Immature natural killer cell (primary cell): ENCODE measurements around the gene SLCO3A1. TPM values are rescaled to one million over a fixed set of nuclear protein-coding genes. Genes with fewer than 3 reads are reported as not detected.

Source experiments
- DNase-seq, 3 donors: peaks; one replicate each; pipeline ENCODE4 v3.0.0; 2022; ENCODE audit warnings: mixed read lengths in 1 of 3
- H3K27ac Mint-ChIP-seq, 6 donors: one replicate each; pipeline ENCODE4 v1.8.0; 2020; ENCODE audit warnings: mixed read lengths in 6 of 6, mild to moderate bottlenecking in 5 of 6, inconsistent platforms in 4 of 6, moderate library complexity in 3 of 6
- H3K27me3 Mint-ChIP-seq, 3 donors: one replicate each; pipeline ENCODE4 v1.8.0; 2020 to 2021; ENCODE audit warnings: low read depth in 3 of 3, mild to moderate bottlenecking in 3 of 3, mixed read lengths in 3 of 3, moderate library complexity in 3 of 3, inconsistent platforms in 1 of 3
- H3K36me3 Mint-ChIP-seq, 3 donors: one replicate each; pipeline ENCODE4 v1.8.0; 2020; ENCODE audit warnings: mixed read lengths in 3 of 3, inconsistent platforms in 2 of 3, mild to moderate bottlenecking in 2 of 3
- H3K4me1 Mint-ChIP-seq, 2 donors: one replicate each; pipeline ENCODE4 v1.8.0; 2020; ENCODE audit warnings: inconsistent platforms in 2 of 2, mild to moderate bottlenecking in 2 of 2, mixed read lengths in 2 of 2, moderate library complexity in 1 of 2
- H3K4me3 Mint-ChIP-seq, 5 donors: one replicate each; pipeline ENCODE4 v1.8.0; 2020; ENCODE audit warnings: mild to moderate bottlenecking in 5 of 5, mixed read lengths in 5 of 5, inconsistent platforms in 3 of 5, moderate library complexity in 3 of 5
- H3K9me3 Mint-ChIP-seq, 6 donors: one replicate each; pipeline ENCODE4 v1.8.0; 2020; ENCODE audit warnings: mild to moderate bottlenecking in 6 of 6, mixed read lengths in 6 of 6, inconsistent platforms in 4 of 6, moderate library complexity in 3 of 6
- polyA plus RNA-seq, 3 donors: library from polyadenylated mRNA; unstranded; fragments of 300-500 nt; fragmentation: Illumina TruSeq; gene quantifications; one replicate each; pipeline ENCODE4 v1.2.3, GENCODE V29; 2021

The SLCO3A1 gene
- polyA plus RNA-seq, 3 donors from 2014 or later: 17.0 to 41.3 (median 30.2) TPM

GRCh38 chr15:92151741-92152140, 298.2 kb downstream of the SLCO3A1 start:
- no peak overlapping the region for H3K27ac Mint-ChIP-seq
- H3K4me3 Mint-ChIP-seq: no peak overlapping the region
- H3K27me3 Mint-ChIP-seq: peaks cover 0 to 1% (median 0%) of the 10 kb centered on the region in 3 donors
- no peaks in the 10 kb centered on the region for H3K9me3 Mint-ChIP-seq
- H3K36me3 Mint-ChIP-seq: peaks cover 27 to 50% (median 30%) of the 10 kb centered on the region in 3 donors
- DNase-seq: no peak
- no peaks in the 10 kb centered on the region for H3K4me1 Mint-ChIP-seq

GRCh38 chr15:92152983-92153382, 299.5 kb downstream of the SLCO3A1 start:
- H3K4me3 Mint-ChIP-seq: no peak overlapping the region
- no peaks in the 10 kb centered on the region for H3K9me3 Mint-ChIP-seq
- no peak overlapping the region for H3K27ac Mint-ChIP-seq
- peaks cover 0 to 1% (median 0%) of the 10 kb centered on the region in 3 donors for H3K27me3 Mint-ChIP-seq
- peaks cover 0 to under 1% of the 10 kb centered on the region in 2 donors for H3K4me1 Mint-ChIP-seq
- no peak for DNase-seq
- peaks cover 29 to 50% (median 30%) of the 10 kb centered on the region in 3 donors for H3K36me3 Mint-ChIP-seq

GRCh38 chr15:92153620-92154019, 300.1 kb downstream of the SLCO3A1 start:
- Mint-ChIP-seq H3K36me3 (peaks cover 30 to 51% (median 33%) of the 10 kb centered on the region in 3 donors), H3K9me3 (no peaks in the 10 kb centered on the region), H3K27ac (no peak overlapping the region), H3K4me3 (no peak overlapping the region), H3K27me3 (peaks cover 0 to 1% (median 0%) of the 10 kb centered on the region in 3 donors), H3K4me1 (peaks cover 0 to 7% of the 10 kb centered on the region in 2 donors)
- no peak for DNase-seq

- peaks cover 27 to 43% (median 30%) of the 10 kb centered on the region in 3 donors for H3K36me3 Mint-ChIP-seq
- H3K27me3 Mint-ChIP-seq: peaks cover 0 to 3% (median 1%) of the 10 kb centered on the region in 3 donors
- no peaks in the 10 kb centered on the region for H3K9me3 Mint-ChIP-seq
- no peak for DNase-seq
- no peak overlapping the region for H3K4me3 Mint-ChIP-seq
- H3K4me1 Mint-ChIP-seq: peaks cover 3 to 16% of the 10 kb centered on the region in 2 donors
- H3K27ac Mint-ChIP-seq: no peak overlapping the region
These were observed 302.4 kb downstream of the SLCO3A1 start for GRCh38 chr15:92155934-92156333.

- Mint-ChIP-seq H3K9me3 (no peaks in the 10 kb centered on the region), H3K27ac (no peak overlapping the region), H3K27me3 (peaks cover 0 to 3% (median 1%) of the 10 kb centered on the region in 3 donors), H3K36me3 (peaks cover 17 to 32% (median 26%) of the 10 kb centered on the region in 3 donors), H3K4me1 (peaks cover 8 to 28% of the 10 kb centered on the region in 2 donors), H3K4me3 (no peak overlapping the region)
- DNase-seq: no peak
These were observed 304.3 kb downstream of the SLCO3A1 start for GRCh38 chr15:92157666-92158298.

- Mint-ChIP-seq H3K36me3 (peaks cover 19 to 30% (median 20%) of the 10 kb centered on the region in 3 donors), H3K27ac (no peak overlapping the region), H3K27me3 (peaks cover 0 to 3% (median 1%) of the 10 kb centered on the region in 3 donors), H3K4me1 (peaks cover 8 to 28% of the 10 kb centered on the region in 2 donors), H3K4me3 (no peak overlapping the region), H3K9me3 (no peaks in the 10 kb centered on the region)
- DNase-seq: no peak
These were observed 304.9 kb downstream of the SLCO3A1 start for GRCh38 chr15:92158426-92158825.

GRCh38 chr15:92159481-92159880, 306.0 kb downstream of the SLCO3A1 start:
- no peak for DNase-seq
- Mint-ChIP-seq H3K9me3 (no peaks in the 10 kb centered on the region), H3K36me3 (peaks cover 17 to 27% (median 21%) of the 10 kb centered on the region in 3 donors), H3K27ac (no peak overlapping the region), H3K4me1 (peaks cover 8 to 28% of the 10 kb centered on the region in 2 donors), H3K4me3 (no peak overlapping the region), H3K27me3 (peaks cover 0 to 3% (median 0%) of the 10 kb centered on the region in 3 donors)

- no peak overlapping the region for H3K4me3 Mint-ChIP-seq
- H3K36me3 Mint-ChIP-seq: peaks cover 20 to 29% (median 23%) of the 10 kb centered on the region in 3 donors
- H3K27ac Mint-ChIP-seq: no peak overlapping the region
- no peak for DNase-seq
- peaks cover 8 to 28% of the 10 kb centered on the region in 2 donors for H3K4me1 Mint-ChIP-seq
- no peaks in the 10 kb centered on the region for H3K9me3 Mint-ChIP-seq
- peaks cover 0 to 3% (median 0%) of the 10 kb centered on the region in 3 donors for H3K27me3 Mint-ChIP-seq
These were observed 306.7 kb downstream of the SLCO3A1 start for GRCh38 chr15:92159906-92160841.

GRCh38 chr15:92161039-92161670, 307.6 kb downstream of the SLCO3A1 start:
- H3K4me3 Mint-ChIP-seq: peak overlapping the region in 2 of 5 donors; percentile 0 to 25
- peaks cover 28 to 37% (median 29%) of the 10 kb centered on the region in 3 donors for H3K36me3 Mint-ChIP-seq
- peaks cover 8 to 28% of the 10 kb centered on the region in 2 donors for H3K4me1 Mint-ChIP-seq
- no peak for DNase-seq
- H3K27me3 Mint-ChIP-seq: peaks cover 0 to 3% (median 0%) of the 10 kb centered on the region in 3 donors
- H3K27ac Mint-ChIP-seq: peak overlapping the region in 2 of 6 donors; percentile 40 to 56
- H3K9me3 Mint-ChIP-seq: no peaks in the 10 kb centered on the region

GRCh38 chr15:92162657-92163056, 309.1 kb downstream of the SLCO3A1 start:
- Mint-ChIP-seq H3K27me3 (peaks cover 0 to 3% (median 0%) of the 10 kb centered on the region in 3 donors), H3K4me1 (peaks cover 8 to 28% of the 10 kb centered on the region in 2 donors), H3K4me3 (no peak overlapping the region), H3K27ac (no peak overlapping the region), H3K36me3 (peaks cover 32 to 51% (median 32%) of the 10 kb centered on the region in 3 donors), H3K9me3 (no peaks in the 10 kb centered on the region)
- DNase-seq: no peak

GRCh38 chr15:92163641-92164040, 310.1 kb downstream of the SLCO3A1 start:
- DNase-seq: no peak
- Mint-ChIP-seq H3K4me3 (no peak overlapping the region), H3K9me3 (no peaks in the 10 kb centered on the region), H3K36me3 (peaks cover 26 to 50% (median 38%) of the 10 kb centered on the region in 3 donors), H3K27ac (no peak overlapping the region), H3K27me3 (peaks cover 0 to 3% (median 0%) of the 10 kb centered on the region in 3 donors), H3K4me1 (peaks cover 8 to 21% of the 10 kb centered on the region in 2 donors)

- DNase-seq: no peak
- Mint-ChIP-seq H3K36me3 (peaks cover 24 to 50% (median 41%) of the 10 kb centered on the region in 3 donors), H3K9me3 (no peaks in the 10 kb centered on the region), H3K27ac (peak overlapping the region in 2 of 6 donors; percentile 18 to 42), H3K27me3 (peaks cover 0 to 3% (median 0%) of the 10 kb centered on the region in 3 donors), H3K4me1 (peaks cover 8 to 21% of the 10 kb centered on the region in 2 donors), H3K4me3 (no peak overlapping the region)
These were observed 311.0 kb downstream of the SLCO3A1 start for GRCh38 chr15:92164327-92165000.

- no peak for DNase-seq
- peaks cover 24 to 50% (median 46%) of the 10 kb centered on the region in 3 donors for H3K36me3 Mint-ChIP-seq
- no peak overlapping the region for H3K4me3 Mint-ChIP-seq
- H3K9me3 Mint-ChIP-seq: no peaks in the 10 kb centered on the region
- peaks cover 8 to 20% of the 10 kb centered on the region in 2 donors for H3K4me1 Mint-ChIP-seq
- H3K27me3 Mint-ChIP-seq: peaks cover 0 to 3% (median 0%) of the 10 kb centered on the region in 3 donors
- peak overlapping the region in 2 of 6 donors; percentile 18 to 42 for H3K27ac Mint-ChIP-seq
These were observed 311.5 kb downstream of the SLCO3A1 start for GRCh38 chr15:92165001-92165346.
